Measurements from ENCODE around the gene LGALS9. TPM values are rescaled to one million over a fixed set of nuclear protein-coding genes. Genes with fewer than 3 reads are reported as not detected.
"Not testable (repeated sequence)": the region's sequence is repeated elsewhere in the genome, so short reads cannot be mapped to it uniquely, and the experiment has no call there.

The LGALS9 gene
- total RNA-seq, 1 donor from 2014 or later = 15.2 TPM

GRCh38 chr17:27660436-27660835 is 29.4 kb downstream of the LGALS9 start:
- Histone ChIP-seq H3K9me3 (replicated peaks) (no peaks in the 10 kb centered on the region), H3K36me3 (no peaks in the 10 kb centered on the region), H3K4me3 (no peak overlapping the region), H3K27ac (replicated peaks) (no peak overlapping the region), H3K4me1 (no peaks in the 10 kb centered on the region), H3K27me3 (ENCODE audit: low read depth) (no peaks in the 10 kb centered on the region)
- no peak for TF ChIP-seq CTCF (IDR thresholded peaks at IDR 0.05; ENCODE audit: borderline replicate concordance)
- intact Hi-C loops (cut with micrococcal nuclease) = no loop called here
- no peak for DNase-seq

GRCh38 chr17:27663936-27664605 is 33.1 kb downstream of the LGALS9 start:
- no peaks in the 10 kb centered on the region for H3K9me3 ChIP-seq (replicated peaks)
- H3K36me3 ChIP-seq = no peaks in the 10 kb centered on the region
- DNase-seq = no peak
- H3K27ac ChIP-seq (replicated peaks) = no peak overlapping the region
- no peak for TF ChIP-seq CTCF (IDR thresholded peaks at IDR 0.05; ENCODE audit: borderline replicate concordance)
- intact Hi-C loops (cut with micrococcal nuclease) = no loop called here
- no peaks in the 10 kb centered on the region for H3K27me3 ChIP-seq (ENCODE audit: low read depth)
- no peaks in the 10 kb centered on the region for H3K4me1 ChIP-seq
- no peak overlapping the region for H3K4me3 ChIP-seq

GRCh38 chr17:27664606-27664965 is 33.6 kb downstream of the LGALS9 start:
- Histone ChIP-seq H3K9me3 (replicated peaks) (no peaks in the 10 kb centered on the region), H3K4me1 (no peaks in the 10 kb centered on the region), H3K27ac (replicated peaks) (no peak overlapping the region), H3K4me3 (no peak overlapping the region), H3K27me3 (ENCODE audit: low read depth) (no peaks in the 10 kb centered on the region), H3K36me3 (no peaks in the 10 kb centered on the region)
- DNase-seq = no peak
- TF ChIP-seq CTCF (IDR thresholded peaks at IDR 0.05; ENCODE audit: borderline replicate concordance) = no peak
- intact Hi-C loops (cut with micrococcal nuclease) = no loop called here

- no peaks in the 10 kb centered on the region for H3K4me1 ChIP-seq
- H3K27me3 ChIP-seq (ENCODE audit: low read depth) = no peaks in the 10 kb centered on the region
- TF ChIP-seq CTCF (IDR thresholded peaks at IDR 0.05; ENCODE audit: borderline replicate concordance) = no peak
- DNase-seq = no peak
- no peaks in the 10 kb centered on the region for H3K9me3 ChIP-seq (replicated peaks)
- no peak overlapping the region for H3K4me3 ChIP-seq
- H3K36me3 ChIP-seq = no peaks in the 10 kb centered on the region
- intact Hi-C loops (cut with micrococcal nuclease) = no loop called here
- H3K27ac ChIP-seq (replicated peaks) = no peak overlapping the region
These were observed 34.6 kb downstream of the LGALS9 start for GRCh38 chr17:27665549-27665948.

GRCh38 chr17:27666270-27666669 is 35.3 kb downstream of the LGALS9 start:
- H3K4me3 ChIP-seq; H3K27me3 ChIP-seq (ENCODE audit: low read depth); DNase-seq; H3K4me1 ChIP-seq; H3K36me3 ChIP-seq; H3K27ac ChIP-seq (replicated peaks); H3K9me3 ChIP-seq (replicated peaks); intact Hi-C loops (cut with micrococcal nuclease): not testable (repeated sequence)

- Histone ChIP-seq H3K9me3 (replicated peaks) (no peaks in the 10 kb centered on the region), H3K27ac (replicated peaks) (no peak overlapping the region), H3K36me3 (no peaks in the 10 kb centered on the region), H3K4me3 (no peak overlapping the region), H3K27me3 (ENCODE audit: low read depth) (peaks cover 13% of the 10 kb centered on the region), H3K4me1 (no peaks in the 10 kb centered on the region)
- no peak for TF ChIP-seq CTCF (IDR thresholded peaks at IDR 0.05; ENCODE audit: borderline replicate concordance)
- no peak for DNase-seq
- intact Hi-C loops (cut with micrococcal nuclease) = no loop called here
These were observed 36.0 kb downstream of the LGALS9 start for GRCh38 chr17:27666831-27667560.

Measured in left ventricle myocardium inferior (tissue), 1 donor.